ENCODE results near the gene ESYT1.
A peak's percentile ranks its signal among the peaks of the same experiment; 100 is the strongest.
"Not testable (repeated sequence)": the region's sequence is repeated elsewhere in the genome, so short reads cannot be mapped to it uniquely, and the experiment has no call there.

ESYT1 gene

GRCh38 chr12:56129942-56130495 lies 2.0 kb downstream of the ESYT1 start:
- DNase-seq: no peak

GRCh38 chr12:56130876-56131275 lies 2.8 kb downstream of the ESYT1 start:
- no peak for DNase-seq

GRCh38 chr12:56134897-56135296 lies 6.8 kb downstream of the ESYT1 start:
- no peak for DNase-seq

- DNase-seq: no peak
Measured at GRCh38 chr12:56137853-56138571, 9.9 kb downstream of the ESYT1 start.

GRCh38 chr12:56141946-56142784 lies 14.1 kb downstream of the ESYT1 start:
- DNase-seq: no peak

GRCh38 chr12:56143217-56143616 lies 15.2 kb downstream of the ESYT1 start:
- DNase-seq: no peak

- DNase-seq: no peak
Measured at GRCh38 chr12:56143870-56144269, 15.8 kb downstream of the ESYT1 start.

GRCh38 chr12:56145217-56145616 lies 17.1 kb downstream of the ESYT1 start:
- DNase-seq: no peak

GRCh38 chr12:56146492-56147460 lies 18.7 kb downstream of the ESYT1 start:
- no peak for DNase-seq

GRCh38 chr12:56150563-56150962 lies 22.5 kb downstream of the ESYT1 start:
- DNase-seq: no peak

GRCh38 chr12:56151672-56152131 lies 23.6 kb downstream of the ESYT1 start:
- DNase-seq: peak; percentile 86

GRCh38 chr12:56152132-56152755 lies 24.2 kb downstream of the ESYT1 start, which contains the start of gene MYL6B:
Gene MYL6B (plus strand): TSS chr12:56152587. CDS start chr12:56153919, 1,332 bp downstream.
- peak; percentile 94 for DNase-seq

- peak; percentile 28 for DNase-seq
Measured at GRCh38 chr12:56152756-56153677, 24.9 kb downstream of the ESYT1 start.

- DNase-seq: no peak
Measured at GRCh38 chr12:56153678-56154065, 25.6 kb downstream of the ESYT1 start.

- peak; percentile 57 for DNase-seq
Measured at GRCh38 chr12:56154246-56154771, 26.2 kb downstream of the ESYT1 start.

GRCh38 chr12:56154818-56155217 lies 26.8 kb downstream of the ESYT1 start:
- DNase-seq: no peak

GRCh38 chr12:56155256-56155845 lies 27.3 kb downstream of the ESYT1 start:
- no peak for DNase-seq

GRCh38 chr12:56156464-56157200 lies 28.6 kb downstream of the ESYT1 start:
- not testable (repeated sequence) for DNase-seq

Measured in NCI-H146 (cell line).